Right renal pelvis (tissue), 4 donors: ENCODE results near the gene GUCY1B1. TPM values are rescaled to one million over a fixed set of nuclear protein-coding genes. Genes with fewer than 3 reads are reported as not detected.
A peak's percentile ranks its signal among the peaks of the same experiment; 100 is the strongest.
"Not testable (repeated sequence)": the region's sequence is repeated elsewhere in the genome, so short reads cannot be mapped to it uniquely, and the experiment has no call there.

Experiments
- DNase-seq, 4 donors: peaks; one replicate each; pipeline ENCODE4 v3.0.0-alpha.2; 2013; ENCODE audit warnings: low read depth in 4 of 4, low spot score in 3 of 4, missing footprints in 1 of 4
- polyA plus RNA-seq, 4 donors: library from polyadenylated mRNA; unstranded; fragments of 120-200 nt; gene quantifications; one replicate each; pipeline ENCODE4 v1.2.1, GENCODE V29; 2013; ENCODE audit not compliant: insufficient read length in 4 of 4

GUCY1B1 gene
- polyA plus RNA-seq, 4 donors = 65.7 to 84.5 (median 78.4) TPM

DNA sequence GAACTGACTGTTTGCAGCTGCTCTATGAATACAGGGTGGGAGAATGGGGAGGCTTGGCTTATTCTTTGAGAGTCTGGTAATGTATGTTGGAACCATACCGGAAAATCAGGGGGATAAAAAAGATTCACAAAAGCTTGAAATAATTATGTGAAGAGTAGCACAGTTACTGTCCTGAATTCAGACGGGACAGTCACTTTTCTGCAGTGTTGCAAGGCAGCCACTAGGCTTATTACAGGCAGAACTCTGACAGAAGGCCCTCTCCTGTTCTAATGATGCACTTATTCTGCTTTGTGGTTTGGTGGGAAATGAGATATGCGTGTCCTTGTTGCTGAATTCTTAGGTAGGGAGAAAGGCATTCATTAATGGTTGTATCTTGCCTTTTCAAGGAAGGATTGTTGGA is 37.2 kb downstream of the GUCY1B1 start:
- no peak for DNase-seq

DNA sequence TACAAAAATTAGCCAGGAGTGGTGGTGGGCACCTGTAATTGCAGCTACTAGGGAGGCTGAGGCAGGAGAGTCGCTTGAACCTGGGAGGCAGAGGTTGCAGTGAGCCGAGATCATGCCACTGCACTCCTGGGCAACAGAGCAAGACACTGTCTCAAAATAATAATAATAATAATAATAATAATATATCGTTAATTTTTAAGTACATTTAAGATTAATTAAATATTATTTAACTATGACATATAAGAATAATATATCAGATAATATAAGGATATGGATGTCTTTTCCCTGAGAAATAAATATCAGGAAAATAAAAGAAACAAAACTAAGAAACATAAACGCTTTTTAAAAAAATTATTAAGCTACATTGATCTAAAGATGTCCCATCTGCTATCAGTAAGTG is 38.8 kb downstream of the GUCY1B1 start:
- not testable (repeated sequence) for DNase-seq

DNA sequence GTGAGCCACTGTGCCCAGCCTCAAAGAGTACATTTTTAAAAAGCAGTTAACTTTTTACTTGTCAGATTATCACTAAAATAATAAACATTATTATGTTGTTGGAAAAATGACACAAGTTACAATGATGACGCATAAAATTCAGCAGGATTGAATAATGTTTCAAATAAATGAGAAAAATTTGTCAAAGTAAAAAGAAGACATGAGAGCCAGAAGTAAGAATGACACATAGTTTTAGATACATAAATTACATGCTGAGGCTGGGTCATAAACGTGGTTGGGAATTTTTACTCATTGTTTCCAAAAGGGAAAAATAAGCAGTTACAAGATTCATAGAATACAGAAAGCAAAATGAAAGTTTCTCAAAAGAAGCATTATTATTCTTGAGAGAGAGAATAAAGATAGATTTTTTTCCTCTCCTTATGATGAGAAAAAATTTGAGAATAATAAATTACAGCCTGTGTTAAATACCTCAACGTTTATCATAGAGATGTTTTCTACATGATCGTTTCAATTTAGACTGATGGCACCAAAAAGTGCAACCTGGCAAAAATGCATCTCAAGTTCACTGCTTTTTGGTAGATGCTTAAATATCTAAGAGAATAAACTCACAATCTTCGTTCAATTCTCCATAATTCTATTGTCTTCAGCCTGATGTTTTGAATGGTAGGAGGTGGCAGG is 40.4 kb downstream of the GUCY1B1 start:
- DNase-seq = no peak

DNA sequence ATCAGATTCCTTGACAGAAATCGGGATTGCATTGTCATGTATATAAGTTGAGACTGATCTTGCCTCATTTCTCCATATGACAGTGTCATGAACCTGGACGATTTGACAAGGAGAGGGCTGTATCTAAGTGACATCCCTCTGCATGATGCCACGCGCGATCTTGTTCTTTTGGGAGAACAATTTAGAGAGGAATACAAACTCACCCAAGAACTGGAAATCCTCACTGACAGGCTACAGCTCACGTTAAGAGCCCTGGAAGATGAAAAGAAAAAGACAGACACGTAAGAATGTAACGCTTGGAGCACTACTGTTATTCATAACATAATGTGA is 40.9 kb downstream of the GUCY1B1 start:
- no peak for DNase-seq

DNA sequence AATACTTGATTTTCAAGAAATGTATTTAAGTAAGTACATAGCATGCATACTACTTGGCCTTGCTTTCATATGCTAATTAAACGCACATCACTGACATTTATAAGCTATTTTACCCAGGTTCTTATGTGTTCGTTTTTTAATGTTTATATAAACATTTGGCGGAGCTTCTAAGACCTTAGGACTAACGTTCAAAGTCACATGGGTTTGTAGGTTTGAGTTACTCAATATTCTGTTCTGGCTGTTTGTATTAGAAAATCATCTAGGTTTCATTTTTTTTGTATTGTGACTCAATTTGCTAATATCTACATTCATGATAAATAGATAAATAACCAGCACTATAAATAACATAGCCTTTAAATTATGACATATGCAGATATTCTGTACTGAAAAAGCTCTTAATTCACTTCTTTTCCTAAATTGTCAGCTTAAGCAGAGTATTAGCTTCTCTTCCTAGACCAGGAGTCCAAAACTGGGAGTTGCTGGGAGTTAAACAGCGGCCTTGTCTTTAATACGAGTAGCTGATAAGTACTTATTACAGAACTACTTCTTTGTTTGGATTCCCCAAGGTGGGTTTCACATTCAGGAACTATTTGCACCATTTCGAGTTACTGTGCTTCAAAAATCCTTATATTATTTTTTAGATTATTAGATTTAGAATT is 42.0 kb downstream of the GUCY1B1 start:
- no peak for DNase-seq

DNA sequence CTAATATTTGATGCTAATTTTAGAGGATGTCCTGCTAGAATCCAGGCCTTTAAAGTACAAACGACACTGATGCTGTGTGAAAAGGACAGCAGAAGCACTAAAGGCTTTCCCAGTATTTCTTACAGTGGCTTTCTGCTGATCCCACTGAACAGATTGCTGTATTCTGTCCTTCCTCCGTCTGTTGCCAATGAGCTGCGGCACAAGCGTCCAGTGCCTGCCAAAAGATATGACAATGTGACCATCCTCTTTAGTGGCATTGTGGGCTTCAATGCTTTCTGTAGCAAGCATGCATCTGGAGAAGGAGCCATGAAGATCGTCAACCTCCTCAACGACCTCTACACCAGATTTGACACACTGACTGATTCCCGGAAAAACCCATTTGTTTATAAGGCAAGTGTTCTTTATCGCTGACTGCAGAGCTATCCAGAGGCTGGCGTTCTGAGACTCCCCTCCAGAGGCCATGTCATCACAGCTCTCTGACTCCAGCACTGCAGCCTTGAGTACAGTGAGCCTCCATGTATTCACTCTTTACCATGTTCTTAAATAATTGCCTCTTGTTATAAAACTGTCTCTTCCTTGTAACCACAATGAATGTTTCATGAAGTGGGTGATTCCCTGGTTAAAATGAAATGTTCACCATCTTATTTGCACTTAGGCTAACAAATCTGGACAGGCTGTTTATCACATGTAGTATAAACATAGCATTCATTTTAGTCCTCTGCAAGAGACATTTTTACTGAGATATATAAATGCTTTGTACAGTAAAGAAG is 43.6 kb downstream of the GUCY1B1 start:
- no peak for DNase-seq

- no peak for DNase-seq
These were observed 46.2 kb downstream of the GUCY1B1 start for GRCh38 chr4:155805016-155805415.

DNA sequence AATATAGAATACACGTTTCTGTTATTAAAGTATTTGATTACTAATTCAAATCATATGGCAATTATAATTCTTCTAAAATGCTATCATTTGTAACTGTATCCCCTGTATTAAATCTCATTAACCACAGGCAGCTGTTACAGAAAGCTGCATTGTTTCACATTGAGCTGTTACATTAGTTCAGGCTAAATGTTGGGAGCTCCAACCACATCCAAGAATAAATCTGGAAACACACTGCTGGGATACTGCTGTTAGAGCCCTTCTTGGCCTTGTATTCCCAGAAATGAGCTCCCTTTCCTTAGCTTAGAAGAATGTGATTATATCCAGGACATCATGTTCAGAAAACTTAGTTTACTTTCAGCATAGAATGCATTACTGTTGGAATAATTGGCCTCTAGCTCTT is 48.2 kb downstream of the GUCY1B1 start:
- DNase-seq = no peak

- DNase-seq = peak in 3 of 4 donors; percentile 52 to 58 (median 52)
These were observed 51.0 kb downstream of the GUCY1B1 start for GRCh38 chr4:155809835-155810234.

GRCh38 chr4:155811083-155811482 is 52.3 kb downstream of the GUCY1B1 start:
- no peak for DNase-seq

DNA sequence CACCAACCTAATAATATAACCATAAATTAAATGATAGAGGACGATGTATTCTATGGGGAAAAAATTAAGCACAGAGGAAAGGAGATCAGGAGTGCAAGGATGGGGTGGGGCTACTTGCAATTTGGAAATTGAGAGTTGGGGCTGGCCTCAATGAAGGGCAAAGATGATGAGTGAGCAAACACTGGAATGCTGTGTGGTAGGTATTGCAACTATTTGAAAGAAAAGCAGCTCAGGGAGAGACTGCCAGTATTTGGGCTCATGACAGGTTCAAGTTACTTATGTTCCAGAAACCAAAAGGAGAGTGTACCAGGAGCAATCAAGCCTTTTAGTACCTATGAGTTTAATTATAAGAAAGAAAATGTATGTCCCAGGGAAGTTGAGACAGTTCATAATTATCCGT is 59.8 kb downstream of the GUCY1B1 start:
- no peak for DNase-seq

GRCh38 chr4:155819066-155819465 is 60.2 kb downstream of the GUCY1B1 start:
- DNase-seq = no peak

DNA sequence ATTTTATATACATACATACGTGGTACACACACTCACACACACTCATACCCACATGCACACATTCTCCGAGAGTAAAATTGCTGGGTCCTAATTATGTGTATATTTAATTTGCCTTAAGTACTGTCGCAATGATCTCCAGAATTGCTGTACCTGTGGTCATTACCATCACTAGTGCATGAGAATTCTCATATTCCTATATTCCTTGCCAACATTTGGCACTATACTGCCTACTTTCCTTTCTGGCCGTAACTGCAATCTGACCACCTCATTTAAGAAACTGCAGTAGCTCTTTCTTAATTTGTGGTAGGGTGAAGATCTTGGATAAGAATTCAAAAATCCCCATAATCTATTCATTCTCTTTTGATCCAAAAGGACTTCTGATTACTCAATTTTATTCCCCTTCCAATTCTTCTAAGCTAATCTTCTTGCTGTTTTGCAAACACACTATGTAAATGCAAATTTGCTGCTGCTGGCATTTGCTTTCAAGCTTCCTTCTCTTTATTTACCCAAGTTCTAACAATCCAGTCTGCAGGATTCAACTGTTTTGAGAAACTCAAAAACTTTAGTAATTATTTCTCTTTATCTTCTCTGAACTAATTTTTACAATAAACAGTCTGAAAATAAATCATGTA is 62.2 kb downstream of the GUCY1B1 start:
- DNase-seq = no peak

GRCh38 chr4:155822572-155822971 is 63.8 kb downstream of the GUCY1B1 start:
- no peak for DNase-seq

GRCh38 chr4:155828628-155829027 is 69.8 kb downstream of the GUCY1B1 start:
- DNase-seq = no peak

DNA sequence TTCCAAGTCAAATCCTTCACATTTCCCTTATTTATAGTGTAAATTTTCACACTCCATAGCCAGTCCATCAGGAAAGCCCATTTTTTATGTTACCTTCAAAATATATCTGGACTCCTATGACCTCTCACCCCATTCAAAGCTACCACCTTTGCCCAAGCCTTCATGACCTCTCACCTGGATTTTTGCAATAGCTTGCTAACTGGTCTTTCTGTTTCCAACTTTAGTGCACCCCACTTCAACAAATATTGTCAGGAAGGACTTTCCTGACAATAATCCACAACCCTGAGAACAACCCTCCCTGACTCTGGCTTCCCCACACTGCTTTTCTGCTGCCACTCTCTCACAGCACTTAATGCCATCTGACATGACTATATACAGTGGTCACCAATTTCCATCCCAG is 73.8 kb downstream of the GUCY1B1 start:
- no peak for DNase-seq

- DNase-seq = no peak
These were observed 78.5 kb downstream of the GUCY1B1 start for GRCh38 chr4:155837203-155837796.

- DNase-seq = no peak
These were observed 83.3 kb downstream of the GUCY1B1 start for GRCh38 chr4:155842080-155842479.

GRCh38 chr4:155846929-155847328 is 88.1 kb downstream of the GUCY1B1 start:
- no peak for DNase-seq

- DNase-seq = no peak
These were observed 90.2 kb downstream of the GUCY1B1 start for GRCh38 chr4:155849042-155849441.

DNA sequence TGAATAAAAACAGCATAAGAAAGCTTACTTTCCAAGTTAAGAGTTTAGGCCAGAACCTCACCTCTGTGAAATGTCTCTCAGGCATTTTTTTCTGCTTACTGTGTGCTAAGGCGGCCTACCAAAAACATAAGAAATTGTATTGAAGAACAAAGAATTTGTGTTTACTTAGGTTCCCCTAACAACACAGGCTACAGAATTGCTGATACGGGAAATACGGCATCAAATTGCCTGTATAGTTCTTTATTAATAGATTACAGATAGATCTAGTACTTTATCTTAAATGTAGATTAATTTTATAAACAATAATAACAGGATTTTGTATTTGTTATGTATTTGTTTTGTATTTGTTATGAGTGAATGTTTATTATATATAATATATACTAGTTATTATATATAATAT is 94.4 kb downstream of the GUCY1B1 start:
- no peak for DNase-seq
